ENCODE results near the gene MDFIC.

The MDFIC gene

GRCh38 chr7:115040057-115040456 is 118.2 kb downstream of the MDFIC start:
- DNase-seq (ENCODE audit: low read depth): no peak

DNA sequence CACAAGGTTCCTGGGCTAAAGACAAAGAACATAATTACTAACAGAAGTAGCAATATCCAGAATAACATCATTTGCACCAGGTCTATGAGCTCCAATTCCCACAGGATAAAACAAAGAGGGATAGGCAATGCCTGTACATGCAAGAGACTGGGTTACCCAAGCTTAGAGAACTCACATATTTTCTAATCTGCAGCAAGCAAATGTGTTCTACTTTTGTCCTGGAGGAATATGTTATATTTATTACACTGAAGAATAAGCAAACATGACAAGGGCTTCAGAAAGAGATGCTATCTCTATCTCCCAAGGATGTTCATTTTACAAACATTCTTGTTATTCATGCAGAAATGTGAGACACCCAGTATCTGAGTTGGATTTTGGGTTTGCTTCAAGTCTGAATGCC is 118.6 kb downstream of the MDFIC start:
- DNase-seq (ENCODE audit: low read depth): no peak

GRCh38 chr7:115042596-115042995 is 120.7 kb downstream of the MDFIC start:
- DNase-seq (ENCODE audit: low read depth): no peak

DNA sequence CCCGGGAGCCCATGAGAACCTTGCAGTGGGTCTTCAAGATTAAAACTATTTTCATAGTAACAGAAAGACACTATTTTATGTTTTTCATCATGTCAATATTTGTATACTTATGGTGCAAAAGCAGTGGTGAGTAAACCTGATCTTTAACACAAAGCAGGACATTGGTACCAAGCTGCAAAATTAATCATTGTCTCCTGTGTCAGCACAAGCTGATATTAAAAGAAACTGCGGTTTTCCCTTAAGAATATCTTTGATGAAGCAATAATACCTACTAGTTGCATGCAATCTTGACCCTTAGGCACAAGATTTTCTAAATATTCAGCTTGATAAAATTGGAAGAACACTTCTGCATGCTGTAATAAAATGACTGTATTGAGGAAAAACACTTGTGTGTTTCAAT is 121.7 kb downstream of the MDFIC start:
- DNase-seq (ENCODE audit: low read depth): no peak

DNA sequence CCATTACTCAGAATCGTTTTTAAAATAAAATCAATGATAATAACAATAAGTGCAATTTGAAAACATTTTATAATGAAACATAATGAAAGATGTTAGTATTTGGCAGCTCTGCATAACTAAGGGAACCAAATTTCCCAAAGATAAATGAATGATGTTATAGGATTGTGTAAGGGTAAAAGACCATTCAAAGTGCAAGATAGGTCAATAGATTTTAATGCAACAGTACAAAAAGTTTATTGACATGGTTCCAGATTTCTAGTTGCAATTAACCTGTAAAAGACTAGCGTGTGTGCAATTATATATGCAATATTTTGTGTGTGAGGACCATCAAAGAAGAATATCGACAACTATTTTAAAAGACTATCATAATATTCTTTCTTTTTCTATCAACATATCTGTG is 122.3 kb downstream of the MDFIC start:
- no peak for DNase-seq (ENCODE audit: low read depth)

GRCh38 chr7:115047958-115048720 is 126.2 kb downstream of the MDFIC start:
- DNase-seq (ENCODE audit: low read depth): no peak

GRCh38 chr7:115052706-115053105 is 130.8 kb downstream of the MDFIC start:
- no peak for DNase-seq (ENCODE audit: low read depth)

- no peak for DNase-seq (ENCODE audit: low read depth)
Observed at GRCh38 chr7:115054478-115055065, 132.7 kb downstream of the MDFIC start.

DNA sequence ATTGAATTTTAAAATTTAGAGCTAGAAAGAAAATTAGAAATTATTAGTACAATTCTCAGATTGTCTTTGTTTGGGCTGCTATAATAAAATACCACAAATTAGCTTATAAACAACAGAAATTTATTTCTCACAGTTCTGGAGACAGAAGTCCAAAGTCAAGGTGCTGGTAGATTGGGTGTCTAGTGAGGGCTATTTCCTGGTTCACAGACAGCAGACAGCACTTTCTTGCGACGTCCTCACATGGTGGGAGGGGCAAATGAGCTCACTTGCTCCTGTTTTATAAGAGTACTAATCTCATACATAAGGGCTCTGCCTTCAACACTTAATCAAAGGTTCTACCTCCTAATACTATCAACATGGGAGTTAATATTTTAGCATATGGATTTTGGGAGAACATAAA is 134.1 kb downstream of the MDFIC start:
- no peak for DNase-seq (ENCODE audit: low read depth)

DNA sequence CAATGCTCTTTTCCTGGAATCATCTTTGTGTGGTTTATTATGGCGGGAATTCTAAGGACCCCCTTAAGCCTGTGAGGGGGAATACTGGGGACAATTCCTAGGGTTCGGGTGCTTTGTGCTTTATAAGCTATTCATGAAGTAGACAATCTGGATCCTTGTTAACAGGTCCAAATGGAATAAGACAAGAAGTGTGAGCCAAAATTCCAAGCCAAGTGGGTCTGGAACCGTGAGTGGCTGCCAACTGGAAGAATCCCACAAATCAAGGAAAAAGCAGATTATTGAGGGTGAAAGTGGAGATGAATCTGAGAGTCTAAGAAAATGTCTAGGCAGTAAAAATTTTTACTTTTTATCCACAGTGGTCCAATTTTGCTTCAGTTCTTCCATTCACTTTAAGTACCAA is 136.8 kb downstream of the MDFIC start:
- DNase-seq (ENCODE audit: low read depth): no peak

- DNase-seq (ENCODE audit: low read depth): no peak
Observed at GRCh38 chr7:115059321-115059720, 137.4 kb downstream of the MDFIC start.

DNA sequence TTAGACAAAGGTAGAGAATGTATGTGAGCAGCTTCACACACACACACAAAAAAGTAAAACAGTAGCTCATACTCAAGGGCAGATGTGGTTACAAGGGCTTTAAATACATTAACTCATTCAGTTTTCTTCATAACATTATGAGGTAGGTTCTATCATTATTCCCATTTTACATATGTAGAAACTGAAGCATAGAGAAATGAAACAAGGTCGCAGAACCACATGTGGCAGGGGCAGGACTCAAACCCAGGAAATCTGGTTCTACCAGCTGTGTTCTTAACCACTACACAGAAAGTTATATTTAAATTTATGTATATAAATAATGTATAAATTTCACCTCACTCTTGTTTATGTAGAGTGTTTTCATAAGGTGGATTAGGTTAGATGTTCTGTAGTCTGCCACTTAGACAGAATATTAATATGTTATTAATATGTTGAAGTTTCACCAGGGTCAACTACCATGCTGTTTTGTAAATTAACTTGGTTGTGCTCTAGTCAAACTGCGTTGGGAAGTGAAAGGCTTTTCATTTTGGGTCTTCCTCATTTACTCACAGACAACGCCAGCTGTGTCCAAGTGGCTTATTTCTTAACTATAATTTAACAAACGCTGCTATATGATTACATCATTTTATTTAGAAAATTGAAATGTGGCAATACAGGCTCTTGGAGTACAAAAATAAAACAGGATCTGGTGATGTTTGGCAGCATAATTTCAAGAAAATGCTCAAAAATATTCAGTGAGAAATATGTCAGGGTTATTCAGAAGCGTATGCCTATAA is 138.4 kb downstream of the MDFIC start:
- DNase-seq (ENCODE audit: low read depth): no peak

DNA sequence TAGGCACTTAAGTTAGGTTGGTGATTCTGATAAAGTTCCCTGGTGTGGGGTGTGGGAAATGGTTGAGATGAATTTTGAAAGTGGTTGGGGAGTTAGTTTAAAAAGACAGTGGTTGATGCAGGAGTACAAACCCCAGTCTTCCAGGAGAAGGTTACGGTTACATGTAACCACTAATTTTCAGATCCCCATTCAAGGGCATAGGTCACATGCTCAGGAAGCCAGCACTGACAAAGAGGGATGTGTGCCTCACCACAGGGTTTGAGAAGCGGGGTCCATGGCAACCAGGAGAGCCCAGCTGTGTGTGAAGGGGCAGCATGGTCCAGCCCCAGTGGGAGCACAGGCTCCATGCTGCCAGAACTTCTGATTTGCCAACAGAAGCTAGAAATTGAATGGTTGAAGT is 144.2 kb downstream of the MDFIC start:
- DNase-seq (ENCODE audit: low read depth): no peak

DNA sequence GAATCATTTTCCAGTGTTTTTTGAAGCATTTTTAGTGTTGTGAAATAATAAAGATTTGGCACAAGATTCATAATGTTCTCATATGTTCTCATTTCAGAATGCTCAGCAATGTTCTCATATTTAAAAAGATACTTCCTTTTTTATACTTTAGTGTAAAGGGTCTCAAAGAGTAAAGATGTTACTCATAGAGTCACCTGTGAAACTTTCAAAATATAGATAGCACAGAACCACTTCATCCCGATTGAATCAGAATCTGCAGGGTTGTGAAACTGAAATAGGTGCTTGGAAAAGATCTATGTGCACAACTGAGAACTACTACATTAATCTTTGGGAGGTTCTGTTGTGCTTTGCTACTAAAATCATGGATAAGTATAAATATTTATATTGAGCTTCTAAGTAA is 144.7 kb downstream of the MDFIC start:
- no peak for DNase-seq (ENCODE audit: low read depth)

DNA sequence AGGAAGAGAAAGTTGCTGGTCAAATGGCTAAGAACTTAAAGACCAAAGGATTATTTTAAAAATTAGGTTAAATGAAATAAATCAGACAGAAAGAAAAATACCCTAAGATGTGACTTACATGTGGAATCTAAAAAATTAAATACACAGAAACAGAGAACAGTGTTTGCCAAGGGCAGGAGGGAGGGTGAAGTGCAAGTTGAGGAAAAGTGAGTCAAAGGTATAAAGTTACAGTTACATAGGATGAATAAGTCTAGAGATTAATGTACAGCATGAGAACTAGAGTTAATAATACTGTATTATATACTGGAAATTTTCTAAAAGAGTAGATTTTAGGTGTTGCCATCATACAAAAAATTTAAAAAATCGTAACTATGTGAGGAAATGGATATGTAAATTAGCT is 146.3 kb downstream of the MDFIC start:
- DNase-seq (ENCODE audit: low read depth): no peak

All from activated T-helper 1 cell treated with Interleukin-2 at 50 U/mL for 16 hours (primary cell).